Inferior parietal cortex (tissue), 1 donor: ENCODE results near the gene B3GAT1.

Experiments used
- DNase-seq: peaks from one replicate; pipeline ENCODE4 v3.0.0-alpha.2; 2016; ENCODE audit errors: extremely low spot score

The B3GAT1 gene

GRCh38 chr11:134409552-134410429 is 2.3 kb downstream of the B3GAT1 start:
- no peak for DNase-seq

- no peak for DNase-seq
These were observed 4.1 kb downstream of the B3GAT1 start for GRCh38 chr11:134407923-134408322.

GRCh38 chr11:134407321-134407828 is 4.7 kb downstream of the B3GAT1 start:
- DNase-seq: peak; percentile 44

- no peak for DNase-seq
These were observed 5.5 kb downstream of the B3GAT1 start for GRCh38 chr11:134406264-134407185.

GRCh38 chr11:134405841-134406240 is 6.2 kb downstream of the B3GAT1 start:
- DNase-seq: no peak

GRCh38 chr11:134405436-134405835 is 6.6 kb downstream of the B3GAT1 start:
- no peak for DNase-seq

GRCh38 chr11:134404575-134405341 is 7.3 kb downstream of the B3GAT1 start:
- DNase-seq: no peak

GRCh38 chr11:134402910-134403309 is 9.1 kb downstream of the B3GAT1 start:
- DNase-seq: no peak

GRCh38 chr11:134401825-134402809 is 9.9 kb downstream of the B3GAT1 start:
- DNase-seq: no peak

GRCh38 chr11:134399996-134400395 is 12.0 kb downstream of the B3GAT1 start:
- no peak for DNase-seq

- no peak for DNase-seq
These were observed 12.8 kb downstream of the B3GAT1 start for GRCh38 chr11:134399293-134399654.

GRCh38 chr11:134398644-134399292 is 13.3 kb downstream of the B3GAT1 start:
- DNase-seq: peak; percentile 36

GRCh38 chr11:134398079-134398444 is 14.0 kb downstream of the B3GAT1 start:
- DNase-seq: peak; percentile 83

- DNase-seq: no peak
These were observed 14.6 kb downstream of the B3GAT1 start for GRCh38 chr11:134397304-134398078.

GRCh38 chr11:134395002-134395401 is 17.0 kb downstream of the B3GAT1 start:
- no peak for DNase-seq

- no peak for DNase-seq
These were observed 17.7 kb downstream of the B3GAT1 start for GRCh38 chr11:134394311-134394710.

GRCh38 chr11:134393638-134394037 is 18.4 kb downstream of the B3GAT1 start:
- DNase-seq: peak; percentile 66

- no peak for DNase-seq
These were observed 19.0 kb downstream of the B3GAT1 start for GRCh38 chr11:134392953-134393615.

GRCh38 chr11:134391656-134392055 is 20.4 kb downstream of the B3GAT1 start:
- DNase-seq: no peak
